Measurements from ENCODE around the gene GP1BA.

DNA sequence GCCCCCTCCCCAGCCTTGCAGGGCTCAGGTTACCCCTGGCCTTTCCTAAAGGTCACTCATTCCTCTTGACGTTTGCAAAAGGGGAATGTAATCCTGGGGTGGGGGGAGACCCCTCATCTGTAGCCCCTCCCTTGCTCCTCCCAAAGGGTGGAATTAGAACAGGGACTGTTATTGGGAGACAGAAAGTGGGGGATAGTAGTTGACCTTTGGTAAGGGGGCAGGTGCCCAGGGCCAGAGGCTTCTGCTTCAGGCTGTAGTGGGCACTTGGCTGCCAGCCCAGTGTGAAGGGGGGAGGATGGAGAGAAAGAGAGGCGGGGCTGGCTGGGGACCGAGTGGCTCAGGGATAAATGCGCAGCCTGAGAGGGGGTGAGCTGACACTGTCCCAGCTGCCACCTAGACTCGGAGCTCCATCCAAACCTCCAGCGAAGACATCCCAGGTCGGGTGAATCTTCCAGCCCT, 18.7 kb downstream of the GP1BA start, which contains the start of gene ENO3:
- TF ChIP-seq ZNF274 (IDR thresholded peaks at IDR 0.05; ENCODE audit: low read depth, low read length) (no peak), SUZ12 (IDR thresholded peaks at IDR 0.05; ENCODE audit: extremely low read depth, insufficient read depth, insufficient read length) (no peak), YY1 (IDR thresholded peaks at IDR 0.05; ENCODE audit: insufficient read depth, insufficient read length) (no peak)

All from NT2/D1 (cell line).